Measurements from ENCODE around the gene GNG8. TPM values are rescaled to one million over a fixed set of nuclear protein-coding genes. Genes with fewer than 3 reads are reported as not detected.

Gene GNG8
- total and polyA plus RNA-seq, 2 experiments from 2014 or later: 16.2 TPM; not detected in 1

GRCh38 chr19:46660008-46660517 is 24.1 kb upstream of the GNG8 start:
- no peaks in the 10 kb centered on the region for H3K36me3 ChIP-seq
- H3K27me3 ChIP-seq: no peaks in the 10 kb centered on the region
- no peaks in the 10 kb centered on the region for H3K9me3 ChIP-seq (ENCODE audit: low read depth)
- DNase-seq (ENCODE audit: low read depth in 1 of 2, low spot score in 1 of 2): peak; percentile 43 to 71
- no peak for TF ChIP-seq CTCF (IDR thresholded peaks at IDR 0.05; ENCODE audit: low read depth, low read length)
- peak overlapping the region; percentile 80 for H3K27ac ChIP-seq
- H3K4me1 ChIP-seq (ENCODE audit: low read depth): peaks cover 14% of the 10 kb centered on the region
- H3K4me3 ChIP-seq: peak overlapping the region; percentile 85

- H3K27ac ChIP-seq: peak overlapping the region; percentile 80
- no peak for TF ChIP-seq CTCF (IDR thresholded peaks at IDR 0.05; ENCODE audit: low read depth, low read length)
Measured at GRCh38 chr19:46659151-46660007, 23.4 kb upstream of the GNG8 start.

GRCh38 chr19:46656541-46656940 is 20.5 kb upstream of the GNG8 start:
- H3K4me1 ChIP-seq (ENCODE audit: low read depth): peaks cover 24% of the 10 kb centered on the region
- H3K27ac ChIP-seq: peak overlapping the region; percentile 29
- no peak overlapping the region for H3K4me3 ChIP-seq
- no peak for DNase-seq (ENCODE audit: low read depth in 1 of 2, low spot score in 1 of 2)
- no peak for TF ChIP-seq CTCF (IDR thresholded peaks at IDR 0.05; ENCODE audit: low read depth, low read length)
- peaks cover 7% of the 10 kb centered on the region for H3K36me3 ChIP-seq
- no peaks in the 10 kb centered on the region for H3K9me3 ChIP-seq (ENCODE audit: low read depth)
- H3K27me3 ChIP-seq: no peaks in the 10 kb centered on the region

More at GRCh38 chr19:46659151-46660007, 23.4 kb upstream of the GNG8 start:
- peaks cover 21% of the 10 kb centered on the region for H3K4me1 ChIP-seq (ENCODE audit: low read depth)
- no peaks in the 10 kb centered on the region for H3K9me3 ChIP-seq (ENCODE audit: low read depth)
- DNase-seq (ENCODE audit: low read depth in 1 of 2, low spot score in 1 of 2): peak; percentile 50 to 91
- H3K36me3 ChIP-seq: no peaks in the 10 kb centered on the region
- H3K4me3 ChIP-seq: peak overlapping the region; percentile 85
- no peaks in the 10 kb centered on the region for H3K27me3 ChIP-seq

- Histone ChIP-seq H3K9me3 (ENCODE audit: low read depth) (no peaks in the 10 kb centered on the region), H3K36me3 (peaks cover 10% of the 10 kb centered on the region), H3K27me3 (no peaks in the 10 kb centered on the region), H3K4me1 (ENCODE audit: low read depth) (peaks cover 24% of the 10 kb centered on the region), H3K4me3 (no peak overlapping the region), H3K27ac (peak overlapping the region; percentile 63)
- DNase-seq (ENCODE audit: low read depth in 1 of 2, low spot score in 1 of 2): peak; percentile 26 to 43
- TF ChIP-seq CTCF (IDR thresholded peaks at IDR 0.05; ENCODE audit: low read depth, low read length): no peak
Measured at GRCh38 chr19:46654621-46655152, 18.7 kb upstream of the GNG8 start.

GRCh38 chr19:46650445-46650844 is 14.4 kb upstream of the GNG8 start:
- TF ChIP-seq CTCF (IDR thresholded peaks at IDR 0.05; ENCODE audit: low read depth, low read length): no peak

More at GRCh38 chr19:46650445-46650844, 14.4 kb upstream of the GNG8 start:
- Histone ChIP-seq H3K36me3 (peaks cover 10% of the 10 kb centered on the region), H3K4me3 (no peak overlapping the region), H3K4me1 (ENCODE audit: low read depth) (peaks cover 17% of the 10 kb centered on the region), H3K27ac (no peak overlapping the region), H3K9me3 (ENCODE audit: low read depth) (no peaks in the 10 kb centered on the region), H3K27me3 (peaks cover 9% of the 10 kb centered on the region)
- DNase-seq (ENCODE audit: low read depth in 1 of 2, low spot score in 1 of 2): no peak

All from cardiac muscle cell (in vitro differentiated cells and primary cell).